Fibroblast of the conjunctiva (primary cell): ENCODE results near the gene G6PD.

Experiments used
- DNase-seq: peaks from one replicate; pipeline ENCODE4 v3.0.0-alpha.2; 2010; ENCODE audit warnings: low read depth

G6PD gene

DNA sequence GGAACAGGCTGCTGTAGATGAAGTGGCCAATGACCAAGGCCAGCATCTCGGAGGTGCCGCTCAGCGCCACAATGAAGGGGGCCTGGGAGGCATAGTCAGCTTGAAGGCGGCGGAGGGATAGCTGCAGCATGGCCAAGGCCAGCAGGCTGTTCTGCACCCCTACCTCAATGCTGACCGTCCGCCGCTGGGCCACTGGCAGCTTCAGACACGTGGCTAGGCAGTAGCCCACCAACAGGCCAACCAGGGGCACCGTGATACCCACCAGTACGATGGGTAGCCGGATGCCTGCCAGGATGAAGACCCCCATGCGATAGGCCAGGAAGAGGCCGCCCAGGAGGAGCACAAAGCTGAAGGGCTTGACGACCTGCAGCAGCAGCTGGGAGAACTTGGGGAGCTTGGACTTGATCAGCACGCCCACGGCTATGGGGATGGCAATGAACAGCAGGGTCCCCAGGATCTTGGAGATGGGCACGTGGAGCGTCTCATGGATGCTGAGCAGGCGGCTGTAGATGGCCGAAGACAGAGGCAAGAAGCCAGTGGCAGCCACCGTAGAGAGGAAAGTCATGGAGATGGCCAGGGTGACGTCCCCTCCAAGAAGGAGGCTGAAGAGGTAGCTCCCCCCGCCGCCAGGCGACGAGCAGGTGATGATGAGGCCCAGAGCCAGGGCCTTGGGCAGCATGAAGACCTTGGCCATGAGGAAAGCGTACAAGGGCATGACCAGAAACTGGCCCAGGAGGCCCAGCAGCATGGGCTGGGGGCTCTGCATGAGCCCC lies 58.9 kb downstream of the G6PD start:
- DNase-seq, result no peak

DNA sequence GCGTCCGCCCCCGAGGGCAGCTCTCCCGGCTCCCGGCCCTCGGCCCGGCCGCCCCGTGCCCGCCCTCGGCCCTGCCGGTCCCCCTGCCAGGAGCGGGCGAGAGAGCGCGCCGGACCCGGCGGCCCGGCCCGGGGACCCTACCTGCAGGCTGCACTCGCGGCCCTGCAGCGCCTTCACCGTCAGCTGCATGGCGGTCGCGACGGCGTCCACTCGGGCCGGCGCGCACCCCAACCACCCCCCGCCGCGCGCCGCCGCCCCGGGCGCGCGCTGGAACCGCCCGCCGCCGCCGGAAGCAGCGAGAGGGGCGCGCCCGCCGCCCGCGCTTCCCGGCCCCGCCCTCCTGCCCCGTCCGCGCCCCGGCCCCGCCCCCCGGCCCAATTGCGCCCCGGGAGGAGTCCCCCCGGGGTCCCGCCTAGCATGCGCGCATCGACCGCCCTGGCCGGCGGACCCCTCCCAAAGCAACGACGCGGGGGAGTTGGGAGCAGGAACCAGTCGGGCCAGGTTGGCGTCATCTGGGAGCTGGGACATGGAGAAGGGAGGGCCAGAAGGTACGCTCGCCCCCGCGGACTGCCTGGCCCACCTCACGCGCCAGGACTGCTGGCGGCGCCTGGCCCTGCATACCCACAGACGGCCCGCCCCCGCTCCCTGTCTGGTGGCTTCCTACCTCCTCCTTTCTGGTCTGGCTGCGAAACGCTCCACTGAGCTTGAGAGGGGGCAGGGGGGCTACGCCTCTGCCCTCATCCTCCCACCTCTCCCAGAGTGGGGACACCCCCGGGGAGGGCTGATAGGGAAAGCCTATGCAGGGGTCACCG lies 60.0 kb downstream of the G6PD start, which contains the start of gene UBL4A:
TSS of gene UBL4A (minus strand) at position 220 of the 812 bp plus-strand sequence. CDS start at position 189, 31 bp downstream.
- no peak for DNase-seq

- no peak for DNase-seq
Observed at GRCh38 chrX:154486052-154486395, 60.6 kb downstream of the G6PD start.

DNA sequence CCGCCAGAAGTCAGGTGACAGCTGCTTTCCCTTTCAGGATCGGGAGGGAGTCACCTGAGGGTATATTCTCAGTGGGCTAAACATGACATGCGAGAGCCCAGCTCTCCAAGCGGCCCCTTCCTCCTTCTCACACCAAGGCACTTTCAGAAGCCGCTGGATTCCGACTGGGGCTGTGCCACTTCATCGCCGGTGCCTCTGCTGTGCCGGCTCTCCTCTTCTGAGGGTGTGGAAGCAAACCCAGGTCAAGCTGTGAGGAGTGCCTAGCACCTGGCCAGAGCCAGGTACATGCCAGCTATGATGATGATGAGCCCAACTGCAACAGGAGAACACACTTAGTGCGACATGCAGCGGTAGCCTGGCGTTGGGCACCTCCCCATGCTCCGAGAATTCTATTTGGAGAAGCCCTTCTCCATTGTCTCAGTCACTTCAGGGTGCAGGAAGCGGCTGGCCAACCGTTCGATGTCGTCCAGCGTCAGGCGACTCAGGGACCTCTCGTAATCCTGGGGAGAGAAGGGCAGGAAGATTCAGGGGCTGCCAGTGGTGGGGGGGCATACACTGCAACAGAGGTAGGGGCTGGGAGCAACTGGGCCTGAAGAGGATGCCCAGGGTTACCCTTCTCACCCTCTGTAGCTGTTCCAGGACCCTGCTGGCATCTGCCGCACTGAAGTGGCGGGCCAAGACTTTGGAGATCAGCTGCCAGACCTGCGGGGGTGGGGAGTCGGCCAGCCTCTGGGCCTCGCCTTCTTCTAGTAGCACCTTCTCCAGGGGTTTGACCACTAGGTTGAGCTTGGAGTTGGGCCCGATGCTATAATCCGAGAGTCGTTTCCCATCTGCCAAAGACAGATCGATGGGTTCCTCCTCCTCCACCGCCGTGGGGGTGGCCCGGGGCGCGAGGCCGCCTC lies 61.2 kb downstream of the G6PD start:
- no peak for DNase-seq

GRCh38 chrX:154484255-154485149 lies 62.1 kb downstream of the G6PD start:
- DNase-seq, result no peak

GRCh38 chrX:154483325-154483724 lies 63.3 kb downstream of the G6PD start:
- DNase-seq, result no peak

GRCh38 chrX:154482786-154483185 lies 63.9 kb downstream of the G6PD start:
- no peak for DNase-seq

DNA sequence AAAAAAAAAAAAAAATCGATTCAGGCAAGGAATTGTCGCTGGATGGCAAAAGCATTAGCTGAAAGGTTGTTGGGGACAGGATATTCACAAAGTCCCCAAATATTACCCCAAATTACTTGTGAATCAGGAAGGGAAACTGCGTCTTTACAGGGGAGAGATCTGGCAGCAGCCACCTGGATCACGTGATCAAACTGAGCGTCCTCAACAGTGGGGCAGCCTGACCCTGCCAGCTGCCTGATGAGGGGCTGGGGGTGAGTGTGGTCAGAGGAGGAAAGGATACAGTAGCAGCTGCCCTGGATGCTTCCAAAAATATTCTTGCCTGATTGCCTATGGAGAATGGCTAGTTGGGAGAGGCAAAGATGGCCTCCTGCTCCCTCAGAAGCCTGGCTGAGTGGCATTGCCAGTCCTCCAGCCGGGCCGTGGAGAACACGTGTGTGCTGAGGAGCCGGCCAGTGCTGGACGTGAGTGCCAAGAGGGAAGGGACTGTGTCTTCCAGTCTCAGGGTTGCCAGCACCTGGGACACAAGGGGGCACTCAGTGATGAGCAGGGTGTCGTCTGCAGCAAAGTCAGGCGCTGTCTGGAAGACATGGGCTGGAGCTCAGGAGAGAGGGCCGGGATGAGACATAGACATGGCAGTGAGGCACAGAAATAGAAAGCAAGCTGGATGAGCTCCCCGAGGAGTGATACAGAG lies 64.6 kb downstream of the G6PD start:
- no peak for DNase-seq
